Measurements from ENCODE around the gene FOXC1.
A peak's percentile ranks its signal among the peaks of the same experiment; 100 is the strongest.

FOXC1 gene

DNA sequence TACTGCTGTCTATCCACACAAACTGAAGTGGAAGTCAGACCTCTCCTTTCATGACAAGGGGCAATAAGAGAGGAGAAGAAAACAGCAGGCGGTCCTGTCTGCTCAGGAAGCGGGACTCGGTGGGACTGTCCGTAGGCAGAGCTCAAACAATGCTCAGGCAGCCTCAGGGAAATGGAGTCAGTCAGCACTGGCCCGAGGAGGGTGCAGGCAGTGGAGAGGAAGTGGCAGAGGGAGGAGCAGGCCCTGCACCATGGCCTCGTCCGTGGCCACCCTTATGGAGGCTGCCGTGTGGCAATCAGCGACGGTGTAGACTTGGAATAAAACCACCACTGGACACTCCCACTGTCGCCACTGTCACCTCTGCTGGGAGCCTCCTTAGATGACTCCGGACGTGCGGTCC, 19.6 kb downstream of the FOXC1 start:
- no peak for DNase-seq
- TF ChIP-seq, protein P1, sequence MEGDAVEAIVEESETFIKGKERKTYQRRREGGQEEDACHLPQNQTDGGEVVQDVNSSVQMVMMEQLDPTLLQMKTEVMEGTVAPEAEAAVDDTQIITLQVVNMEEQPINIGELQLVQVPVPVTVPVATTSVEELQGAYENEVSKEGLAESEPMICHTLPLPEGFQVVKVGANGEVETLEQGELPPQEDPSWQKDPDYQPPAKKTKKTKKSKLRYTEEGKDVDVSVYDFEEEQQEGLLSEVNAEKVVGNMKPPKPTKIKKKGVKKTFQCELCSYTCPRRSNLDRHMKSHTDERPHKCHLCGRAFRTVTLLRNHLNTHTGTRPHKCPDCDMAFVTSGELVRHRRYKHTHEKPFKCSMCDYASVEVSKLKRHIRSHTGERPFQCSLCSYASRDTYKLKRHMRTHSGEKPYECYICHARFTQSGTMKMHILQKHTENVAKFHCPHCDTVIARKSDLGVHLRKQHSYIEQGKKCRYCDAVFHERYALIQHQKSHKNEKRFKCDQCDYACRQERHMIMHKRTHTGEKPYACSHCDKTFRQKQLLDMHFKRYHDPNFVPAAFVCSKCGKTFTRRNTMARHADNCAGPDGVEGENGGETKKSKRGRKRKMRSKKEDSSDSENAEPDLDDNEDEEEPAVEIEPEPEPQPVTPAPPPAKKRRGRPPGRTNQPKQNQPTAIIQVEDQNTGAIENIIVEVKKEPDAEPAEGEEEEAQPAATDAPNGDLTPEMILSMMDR (IDR thresholded peaks at IDR 0.05; ENCODE audit: low read depth, low read length), result no peak
- H3K4me3 ChIP-seq (ENCODE audit: low read depth, low read length), result no peak overlapping the region
- no peak overlapping the region for H3K27ac ChIP-seq
- H3K9me3 ChIP-seq (ENCODE audit: severe bottlenecking), result no peaks in the 10 kb centered on the region
- H3K36me3 ChIP-seq, result no peaks in the 10 kb centered on the region
- peaks cover 73% of the 10 kb centered on the region for H3K27me3 ChIP-seq (ENCODE audit: insufficient read depth, low read depth, severe bottlenecking)

DNA sequence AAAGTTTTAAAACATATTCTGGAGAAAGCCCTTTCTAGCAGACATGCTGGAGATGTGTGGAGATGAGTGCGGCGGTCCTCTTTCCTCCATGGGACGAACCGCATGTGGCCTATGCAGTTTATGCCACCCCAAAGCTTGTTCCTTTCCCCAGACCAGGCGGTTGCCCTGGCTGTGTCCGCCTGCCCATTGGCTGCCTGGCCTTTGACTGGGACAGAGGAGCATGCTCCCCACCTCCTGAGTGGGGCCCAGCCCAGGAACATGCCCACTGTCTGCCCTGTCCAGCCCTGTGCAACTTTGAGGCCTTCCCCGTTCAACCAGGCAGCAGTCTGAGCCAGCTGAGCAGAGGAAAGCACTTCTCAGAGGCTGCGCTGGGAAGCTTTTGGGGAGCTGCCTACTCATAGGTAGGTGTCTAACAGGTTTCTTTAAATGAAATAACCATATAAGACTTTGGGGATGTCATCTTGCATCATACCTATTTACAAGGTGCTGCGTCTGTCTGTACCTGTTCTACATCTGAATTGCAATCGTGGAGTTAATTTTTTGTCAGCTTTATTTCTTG, 20.6 kb downstream of the FOXC1 start:
- Histone ChIP-seq H3K9me3 (ENCODE audit: severe bottlenecking) (no peaks in the 10 kb centered on the region), H3K36me3 (no peaks in the 10 kb centered on the region), H3K4me3 (ENCODE audit: low read depth, low read length) (no peak overlapping the region), H3K27me3 (ENCODE audit: insufficient read depth, low read depth, severe bottlenecking) (peaks cover 65% of the 10 kb centered on the region), H3K27ac (no peak overlapping the region)
- TF ChIP-seq, protein P1 (IDR thresholded peaks at IDR 0.05; ENCODE audit: low read depth, low read length), result no peak
- DNase-seq, result no peak

DNA sequence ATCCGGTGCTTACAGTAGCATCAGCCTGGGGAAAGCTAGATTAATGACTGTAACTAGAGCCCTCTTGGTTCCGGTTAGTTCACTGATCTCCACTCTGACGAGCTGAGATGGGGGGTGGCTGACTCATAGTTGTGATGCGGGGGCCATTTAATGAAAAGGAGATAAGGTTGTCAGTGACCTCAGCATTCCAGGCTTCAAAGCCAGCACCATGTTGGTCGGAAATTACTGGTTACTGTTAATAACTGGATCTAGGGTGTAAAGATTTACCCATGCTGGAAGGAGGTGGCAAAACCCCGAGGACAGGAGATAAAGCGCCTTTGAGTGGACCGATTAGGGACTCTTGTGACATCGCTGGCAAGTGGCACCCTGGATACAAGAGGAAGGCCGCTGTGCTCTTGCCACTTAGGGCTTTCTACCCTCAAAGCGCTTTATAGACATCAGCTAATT, 21.1 kb downstream of the FOXC1 start:
- Histone ChIP-seq H3K27me3 (ENCODE audit: insufficient read depth, low read depth, severe bottlenecking) (peaks cover 60% of the 10 kb centered on the region), H3K27ac (no peak overlapping the region), H3K36me3 (no peaks in the 10 kb centered on the region), H3K4me3 (ENCODE audit: low read depth, low read length) (no peak overlapping the region), H3K9me3 (ENCODE audit: severe bottlenecking) (no peaks in the 10 kb centered on the region)
- TF ChIP-seq, protein P1 (IDR thresholded peaks at IDR 0.05; ENCODE audit: low read depth, low read length), result no peak
- peak; percentile 77 for DNase-seq

DNA sequence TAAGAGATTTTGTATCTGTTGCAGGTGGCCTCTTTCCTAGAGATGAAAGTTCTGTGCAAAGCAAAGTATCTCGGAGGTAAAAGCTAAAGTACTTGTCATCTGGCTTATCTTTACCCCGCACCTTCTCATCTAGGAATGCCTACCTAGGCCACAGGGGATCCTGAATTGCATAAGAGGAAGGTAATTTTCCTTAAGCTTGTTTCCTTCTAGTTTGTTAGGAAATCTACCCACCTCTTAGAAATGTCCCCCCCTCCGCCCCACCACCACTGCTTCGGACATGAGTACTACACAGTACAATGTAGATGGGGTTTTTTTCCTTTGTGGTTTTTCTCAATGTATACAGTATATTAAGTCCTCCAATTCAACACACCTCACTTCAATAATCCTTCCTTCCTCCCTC, 21.5 kb downstream of the FOXC1 start:
- no peak overlapping the region for H3K27ac ChIP-seq
- no peak overlapping the region for H3K4me3 ChIP-seq (ENCODE audit: low read depth, low read length)
- no peak for DNase-seq
- H3K9me3 ChIP-seq (ENCODE audit: severe bottlenecking), result no peaks in the 10 kb centered on the region
- TF ChIP-seq, protein P1 (IDR thresholded peaks at IDR 0.05; ENCODE audit: low read depth, low read length), result no peak
- peaks cover 55% of the 10 kb centered on the region for H3K27me3 ChIP-seq (ENCODE audit: insufficient read depth, low read depth, severe bottlenecking)
- H3K36me3 ChIP-seq, result no peaks in the 10 kb centered on the region

DNA sequence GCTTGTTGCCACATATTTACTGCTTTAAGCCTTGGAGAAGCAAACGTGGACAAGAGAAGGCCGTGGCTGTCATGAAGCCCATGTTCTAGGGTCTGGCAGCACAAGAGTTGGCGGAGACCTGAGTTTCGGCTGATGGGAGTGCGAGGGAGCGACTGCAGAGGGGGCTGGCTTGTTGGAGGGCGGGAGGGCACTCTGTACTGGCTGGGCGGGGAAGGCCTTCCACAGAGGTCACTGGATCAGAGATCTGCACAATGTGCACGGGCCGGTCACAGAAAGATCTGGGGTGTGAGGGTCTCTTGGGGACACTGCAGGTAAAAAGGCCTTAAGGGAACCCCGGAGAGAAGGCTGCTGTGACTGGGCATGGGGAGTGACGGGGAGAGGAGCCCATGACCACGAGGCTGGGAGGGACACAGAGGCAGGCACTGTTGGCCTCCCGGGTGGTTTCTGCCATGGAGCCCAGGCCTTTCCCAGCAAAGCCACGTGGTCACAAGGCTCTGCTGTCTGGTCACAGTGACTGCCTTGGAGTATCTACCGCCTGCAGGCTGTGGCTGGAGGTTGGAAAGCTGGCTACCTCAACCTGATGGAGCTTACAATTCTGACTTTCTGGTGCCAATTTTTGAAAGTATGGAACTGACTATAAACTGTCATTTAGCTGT, 23.8 kb downstream of the FOXC1 start:
- Histone ChIP-seq H3K36me3 (no peaks in the 10 kb centered on the region), H3K4me3 (ENCODE audit: low read depth, low read length) (no peak overlapping the region), H3K9me3 (ENCODE audit: severe bottlenecking) (no peaks in the 10 kb centered on the region), H3K27me3 (ENCODE audit: insufficient read depth, low read depth, severe bottlenecking) (peaks cover 33% of the 10 kb centered on the region), H3K27ac (no peak overlapping the region)
- TF ChIP-seq, protein P1 (IDR thresholded peaks at IDR 0.05; ENCODE audit: low read depth, low read length), result no peak
- DNase-seq, result no peak

DNA sequence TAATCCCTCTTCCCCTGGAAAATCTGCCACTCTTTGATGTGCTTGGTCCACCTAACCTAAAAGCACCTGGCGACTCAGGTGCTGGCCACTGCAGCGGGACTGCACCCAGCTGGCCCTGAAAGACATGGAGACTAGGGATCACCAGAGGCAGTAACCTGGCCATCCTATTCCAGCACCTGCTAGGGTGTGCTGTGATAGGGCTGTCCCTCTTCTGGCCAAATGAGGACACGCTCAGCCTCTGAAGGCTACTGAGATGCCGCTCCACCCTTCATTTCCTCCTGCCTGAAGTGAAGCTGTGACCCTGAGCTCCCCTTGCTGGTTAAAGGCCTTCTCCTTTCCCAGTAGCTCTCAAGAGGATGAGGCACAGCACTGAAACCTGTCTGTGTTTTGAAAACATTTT, 24.4 kb downstream of the FOXC1 start:
- no peak overlapping the region for H3K4me3 ChIP-seq (ENCODE audit: low read depth, low read length)
- TF ChIP-seq, protein P1 (IDR thresholded peaks at IDR 0.05; ENCODE audit: low read depth, low read length), result 0 out of 2 replicates have a peak, but pooled peaks have one; percentile 29
- no peaks in the 10 kb centered on the region for H3K9me3 ChIP-seq (ENCODE audit: severe bottlenecking)
- DNase-seq, result no peak
- H3K27ac ChIP-seq, result no peak overlapping the region
- peaks cover 27% of the 10 kb centered on the region for H3K27me3 ChIP-seq (ENCODE audit: insufficient read depth, low read depth, severe bottlenecking)
- H3K36me3 ChIP-seq, result no peaks in the 10 kb centered on the region
